Neutrophil (primary cell): ENCODE data around the gene PCNX4.
"Not testable (repeated sequence)": the region's sequence is repeated elsewhere in the genome, so short reads cannot be mapped to it uniquely, and the experiment has no call there.

Experiments
- H3K27ac ChIP-seq: fragments of 200-600 bp; sonication (generic); 2 replicates; pipeline ENCODE4 v1.5.1; 2016; ENCODE audit warnings: mild to moderate bottlenecking, moderate library complexity
- H3K27me3 ChIP-seq: fragments of 200-600 bp; sonication (generic); 2 replicates; pipeline ENCODE4 v1.6.0; 2016; ENCODE audit warnings: mild to moderate bottlenecking
- H3K36me3 ChIP-seq: fragments of 200-600 bp; sonication (generic); 2 replicates; pipeline ENCODE4 v1.5.1; 2017
- H3K4me1 ChIP-seq, 2 experiments: fragments of 200-600 bp in 1 of 2; sonication (generic) in 1 of 2; 1 replicate in 1 of 2; 2 replicates in 1 of 2; pipeline versions ENCODE4 v1.5.1 to v1.6.1; 2013 to 2016; ENCODE audit warnings: low read depth in 1 of 2, low read length in 1 of 2, mild to moderate bottlenecking in 1 of 2, moderate library complexity in 1 of 2; ENCODE audit not compliant: control insufficient read depth in 1 of 2, insufficient read depth in 1 of 2
- H3K4me3 ChIP-seq, 2 experiments: fragments of 200-600 bp in 1 of 2; sonication (generic) in 1 of 2; 1 replicate in 1 of 2; 2 replicates in 1 of 2; pipeline ENCODE4 v1.5.1; 2013 to 2016; ENCODE audit warnings: low read depth in 1 of 2, low read length in 1 of 2, mild to moderate bottlenecking in 1 of 2, moderate library complexity in 1 of 2
- H3K9me3 ChIP-seq: fragments of 200-600 bp; sonication (generic); 2 replicates; pipeline ENCODE4 v1.5.1; 2016
- TF ChIP-seq, protein P1 (sequence below): fragments of 200-600 bp; sonication (generic); IDR thresholded peaks from 2 replicates; pipeline ENCODE4 v1.5.1; 2016; ENCODE audit warnings: antibody characterized with exemption

The PCNX4 gene

DNA sequence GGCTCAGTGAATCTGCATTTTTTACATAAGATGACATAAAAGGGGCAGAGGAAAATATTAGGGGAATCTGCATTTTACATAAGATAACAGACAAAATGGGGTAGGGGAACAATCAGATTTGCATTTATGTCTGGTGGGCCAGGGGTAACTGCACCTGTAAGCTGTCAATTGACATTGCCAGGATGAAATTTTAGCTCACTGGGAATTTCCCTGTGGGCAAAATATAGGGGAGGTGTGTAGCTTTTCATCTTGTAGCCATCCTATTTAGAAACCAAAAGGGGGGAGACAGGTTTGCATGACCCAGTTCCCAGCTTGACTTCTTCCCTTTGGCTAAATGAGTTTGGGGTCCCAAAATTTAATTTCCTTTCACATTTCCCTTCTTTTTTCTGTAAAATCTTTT lies 3.5 kb downstream of the PCNX4 start:
- Histone ChIP-seq H3K27ac (no peak overlapping the region), H3K9me3 (no peaks in the 10 kb centered on the region), H3K36me3 (peaks cover 7% of the 10 kb centered on the region), H3K4me3 (no peak overlapping the region), H3K27me3 (no peaks in the 10 kb centered on the region), H3K4me1 (peaks cover 25 to 33% of the 10 kb centered on the region in 2 experiments)
- TF ChIP-seq, protein P1, sequence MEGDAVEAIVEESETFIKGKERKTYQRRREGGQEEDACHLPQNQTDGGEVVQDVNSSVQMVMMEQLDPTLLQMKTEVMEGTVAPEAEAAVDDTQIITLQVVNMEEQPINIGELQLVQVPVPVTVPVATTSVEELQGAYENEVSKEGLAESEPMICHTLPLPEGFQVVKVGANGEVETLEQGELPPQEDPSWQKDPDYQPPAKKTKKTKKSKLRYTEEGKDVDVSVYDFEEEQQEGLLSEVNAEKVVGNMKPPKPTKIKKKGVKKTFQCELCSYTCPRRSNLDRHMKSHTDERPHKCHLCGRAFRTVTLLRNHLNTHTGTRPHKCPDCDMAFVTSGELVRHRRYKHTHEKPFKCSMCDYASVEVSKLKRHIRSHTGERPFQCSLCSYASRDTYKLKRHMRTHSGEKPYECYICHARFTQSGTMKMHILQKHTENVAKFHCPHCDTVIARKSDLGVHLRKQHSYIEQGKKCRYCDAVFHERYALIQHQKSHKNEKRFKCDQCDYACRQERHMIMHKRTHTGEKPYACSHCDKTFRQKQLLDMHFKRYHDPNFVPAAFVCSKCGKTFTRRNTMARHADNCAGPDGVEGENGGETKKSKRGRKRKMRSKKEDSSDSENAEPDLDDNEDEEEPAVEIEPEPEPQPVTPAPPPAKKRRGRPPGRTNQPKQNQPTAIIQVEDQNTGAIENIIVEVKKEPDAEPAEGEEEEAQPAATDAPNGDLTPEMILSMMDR = no peak

DNA sequence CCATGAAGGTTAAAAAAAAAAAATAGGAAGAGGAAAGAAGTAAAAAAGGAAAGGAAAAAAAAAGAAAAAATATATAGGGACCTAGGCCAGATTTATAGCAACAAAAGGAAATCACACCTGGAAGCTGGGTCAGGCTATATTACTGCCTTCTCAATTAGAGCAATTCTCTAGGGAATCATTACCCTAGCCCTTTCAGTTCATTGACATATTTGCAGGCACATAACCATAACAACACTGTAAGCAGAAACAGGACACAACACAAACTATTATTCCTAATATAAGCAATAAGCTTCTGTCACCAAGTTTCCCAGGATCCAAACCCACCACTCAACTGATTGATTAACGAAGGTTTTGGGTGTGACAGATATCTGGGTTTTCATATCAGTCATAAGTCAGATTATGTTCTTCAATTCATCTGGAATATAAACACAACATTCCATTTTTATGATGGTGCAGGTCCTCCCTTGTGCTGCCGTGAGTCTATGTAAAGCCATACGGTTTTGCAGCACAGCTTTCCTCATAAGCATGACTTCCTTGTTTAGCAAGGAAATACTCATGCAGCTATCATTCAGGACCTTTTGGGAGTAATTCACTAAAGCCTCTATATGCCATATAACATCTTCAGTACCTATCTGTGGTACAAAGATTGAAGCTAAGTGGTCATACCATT lies 4.2 kb downstream of the PCNX4 start:
- Histone ChIP-seq H3K4me3 (no peak overlapping the region), H3K9me3 (no peaks in the 10 kb centered on the region), H3K36me3 (peaks cover 7% of the 10 kb centered on the region), H3K27ac (no peak overlapping the region), H3K4me1 (peaks cover 23 to 29% of the 10 kb centered on the region in 2 experiments), H3K27me3 (no peaks in the 10 kb centered on the region)
- TF ChIP-seq, protein P1 = no peak

DNA sequence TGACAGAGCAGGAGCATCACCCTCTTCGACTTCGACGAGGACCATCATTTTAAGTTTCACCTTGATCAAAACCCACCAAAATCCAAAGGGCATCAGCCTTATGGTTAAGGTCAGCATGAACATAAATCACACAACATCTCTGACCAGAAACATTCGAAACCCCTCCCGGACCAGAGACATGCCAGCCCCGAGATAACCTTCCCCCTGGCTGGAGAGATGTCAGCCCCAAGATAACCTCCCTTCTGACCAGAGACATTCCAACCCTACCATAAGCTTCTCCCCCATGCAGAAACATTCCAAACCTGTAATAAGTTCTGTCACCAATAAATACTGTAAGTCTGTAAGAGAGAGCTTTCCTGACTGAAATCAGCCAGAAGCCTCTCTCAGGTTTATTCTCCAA lies 6.3 kb downstream of the PCNX4 start:
- Histone ChIP-seq H3K36me3 (peaks cover 7% of the 10 kb centered on the region), H3K27me3 (no peaks in the 10 kb centered on the region), H3K27ac (no peak overlapping the region), H3K4me1 (peaks cover 15% of the 10 kb centered on the region in 2 experiments), H3K4me3 (no peak overlapping the region), H3K9me3 (no peaks in the 10 kb centered on the region)
- TF ChIP-seq, protein P1 = no peak

DNA sequence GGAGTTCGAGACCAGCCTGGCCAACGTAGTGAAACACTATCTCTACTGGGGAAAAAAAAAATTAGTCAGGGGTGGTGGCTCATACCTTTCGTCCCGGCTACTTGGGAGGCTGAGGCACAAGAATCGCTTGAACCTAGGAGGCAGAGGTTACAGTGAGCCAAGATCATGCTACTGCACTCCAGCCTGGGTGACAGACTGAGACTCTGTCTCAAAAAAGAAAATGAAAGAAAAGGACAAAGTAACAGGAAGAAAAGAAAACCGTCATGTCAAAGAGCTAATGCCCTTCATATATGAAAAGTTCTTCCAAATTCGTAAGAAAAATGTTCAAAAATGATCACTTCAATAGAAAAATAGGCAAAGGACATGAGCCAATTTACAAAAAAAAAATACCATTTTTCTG lies 8.1 kb downstream of the PCNX4 start:
- not testable (repeated sequence) for H3K4me3 ChIP-seq, H3K4me1 ChIP-seq, H3K9me3 ChIP-seq, H3K36me3 ChIP-seq, H3K27me3 ChIP-seq, H3K27ac ChIP-seq

DNA sequence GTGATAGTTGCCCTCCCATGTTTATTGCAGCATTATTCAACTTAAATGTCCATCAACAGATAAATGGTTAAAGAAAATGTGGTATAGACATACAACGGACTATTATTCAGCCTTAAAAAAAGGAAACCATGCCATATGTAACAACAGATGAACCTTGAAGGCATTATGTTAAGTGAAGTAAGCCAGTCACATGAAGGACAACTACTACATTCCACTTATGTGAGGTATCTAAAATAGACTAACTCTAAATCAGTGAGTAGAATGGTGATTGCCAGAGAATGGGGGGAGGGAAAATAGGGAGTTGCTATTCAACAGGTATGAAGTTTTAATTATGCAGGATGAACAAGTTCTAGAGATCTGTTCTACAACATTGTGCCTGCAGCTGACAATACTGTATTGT lies 10.1 kb downstream of the PCNX4 start:
- Histone ChIP-seq H3K4me1 (no peaks in the 10 kb centered on the region), H3K36me3 (peaks cover 7% of the 10 kb centered on the region), H3K4me3 (no peak overlapping the region), H3K27ac (no peak overlapping the region), H3K27me3 (no peaks in the 10 kb centered on the region), H3K9me3 (no peaks in the 10 kb centered on the region)
- TF ChIP-seq, protein P1 = no peak

DNA sequence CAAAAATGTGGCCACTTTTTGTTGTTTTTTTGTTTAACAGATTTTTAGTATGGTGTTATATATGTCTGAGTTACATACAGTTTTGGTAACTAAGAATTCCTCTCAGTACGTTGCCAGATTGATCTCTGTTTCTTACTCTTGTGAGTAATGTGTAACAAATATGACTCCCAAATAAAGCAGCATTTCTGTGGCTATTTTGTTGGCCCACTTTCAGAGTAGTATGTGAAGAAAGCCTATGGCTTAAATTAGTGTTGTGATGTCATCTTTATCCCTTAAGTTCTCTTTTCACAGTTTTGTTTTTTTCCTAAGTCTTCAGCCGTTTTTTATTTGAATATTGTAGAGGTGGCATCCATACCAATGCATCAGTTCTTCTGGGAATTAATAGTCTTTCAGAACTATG lies 10.7 kb downstream of the PCNX4 start:
- H3K27ac ChIP-seq = no peak overlapping the region

More for the DNA sequence above, 10.7 kb downstream of the PCNX4 start:
- Histone ChIP-seq H3K27me3 (no peaks in the 10 kb centered on the region), H3K4me1 (no peaks in the 10 kb centered on the region), H3K36me3 (peaks cover 7% of the 10 kb centered on the region), H3K9me3 (no peaks in the 10 kb centered on the region), H3K4me3 (no peak overlapping the region)
- TF ChIP-seq, protein P1 = no peak
